ENCODE measurements around the gene TIMM29.

The TIMM29 gene

DNA sequence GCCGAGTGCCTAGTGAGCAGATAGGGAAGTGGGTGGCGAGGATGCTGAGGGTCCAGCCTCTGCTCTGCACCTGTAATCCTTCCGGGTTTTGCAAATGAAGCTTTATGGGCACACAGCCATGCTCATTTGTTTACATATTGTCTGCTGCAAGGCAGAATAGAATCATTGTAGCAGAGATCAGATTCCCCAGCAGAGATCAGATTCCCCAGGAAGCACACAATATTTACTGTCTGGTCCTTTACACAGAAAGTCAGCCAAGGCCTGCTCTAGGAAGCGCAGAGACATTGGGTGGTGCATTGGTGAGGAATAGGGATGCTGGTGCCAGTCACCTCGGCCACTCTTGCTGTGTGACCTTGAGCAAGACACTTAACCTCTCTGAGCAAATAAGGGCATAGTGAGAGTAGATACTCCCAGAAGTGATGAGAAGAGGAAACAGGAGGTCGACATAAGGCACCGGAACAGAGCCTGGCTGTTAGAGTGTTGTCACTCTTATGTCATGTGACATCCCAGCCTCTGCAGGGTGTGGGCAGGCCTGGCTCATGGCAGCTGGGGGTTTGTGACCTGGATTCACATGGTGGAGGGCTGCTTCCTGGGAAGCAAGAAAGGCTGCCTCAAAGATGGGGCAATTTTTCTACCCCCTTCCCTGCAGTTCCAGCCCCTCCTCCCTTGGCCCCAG lies 31.6 kb upstream of the TIMM29 start:
- peaks cover 6% of the 10 kb centered on the region for H3K4me1 Mint-ChIP-seq (ENCODE audit: low read depth)
- DNase-seq (ENCODE audit: low spot score), result no peak

DNA sequence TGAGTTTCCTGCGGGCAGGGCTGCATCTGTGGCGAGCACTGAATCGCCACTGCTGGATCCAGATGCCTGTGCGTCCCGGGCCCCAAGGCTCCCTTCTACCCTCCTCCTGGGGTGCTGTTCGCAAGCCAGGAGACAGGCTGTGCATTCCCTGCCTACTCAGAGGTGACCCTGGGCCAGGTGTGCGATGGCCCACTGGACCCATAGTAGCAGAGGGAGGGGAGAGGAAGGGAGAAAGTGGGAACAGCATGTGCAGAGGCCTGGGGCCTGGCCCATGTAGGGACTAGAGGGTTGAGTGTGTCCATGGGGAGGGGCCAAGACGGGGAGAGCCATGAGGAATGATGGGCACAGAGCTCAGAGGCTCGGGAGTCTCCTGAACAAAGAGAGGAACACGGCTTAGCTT lies 30.0 kb upstream of the TIMM29 start:
- no peaks in the 10 kb centered on the region for H3K36me3 Mint-ChIP-seq (ENCODE audit: low read depth)
- H3K9me3 Mint-ChIP-seq, result peaks cover 4% of the 10 kb centered on the region
- DNase-seq (ENCODE audit: low spot score), result no peak
- peaks cover 6% of the 10 kb centered on the region for H3K4me1 Mint-ChIP-seq (ENCODE audit: low read depth)
- H3K27ac Mint-ChIP-seq, result no peak overlapping the region
- no peaks in the 10 kb centered on the region for H3K27me3 Mint-ChIP-seq (ENCODE audit: low read depth)
- H3K4me3 Mint-ChIP-seq, result no peak overlapping the region

More for the DNA sequence above, 31.6 kb upstream of the TIMM29 start:
- no peaks in the 10 kb centered on the region for H3K36me3 Mint-ChIP-seq (ENCODE audit: low read depth)
- H3K9me3 Mint-ChIP-seq, result no peaks in the 10 kb centered on the region
- no peaks in the 10 kb centered on the region for H3K27me3 Mint-ChIP-seq (ENCODE audit: low read depth)
- H3K27ac Mint-ChIP-seq, result peak overlapping the region; percentile 78
- H3K4me3 Mint-ChIP-seq, result no peak overlapping the region

DNA sequence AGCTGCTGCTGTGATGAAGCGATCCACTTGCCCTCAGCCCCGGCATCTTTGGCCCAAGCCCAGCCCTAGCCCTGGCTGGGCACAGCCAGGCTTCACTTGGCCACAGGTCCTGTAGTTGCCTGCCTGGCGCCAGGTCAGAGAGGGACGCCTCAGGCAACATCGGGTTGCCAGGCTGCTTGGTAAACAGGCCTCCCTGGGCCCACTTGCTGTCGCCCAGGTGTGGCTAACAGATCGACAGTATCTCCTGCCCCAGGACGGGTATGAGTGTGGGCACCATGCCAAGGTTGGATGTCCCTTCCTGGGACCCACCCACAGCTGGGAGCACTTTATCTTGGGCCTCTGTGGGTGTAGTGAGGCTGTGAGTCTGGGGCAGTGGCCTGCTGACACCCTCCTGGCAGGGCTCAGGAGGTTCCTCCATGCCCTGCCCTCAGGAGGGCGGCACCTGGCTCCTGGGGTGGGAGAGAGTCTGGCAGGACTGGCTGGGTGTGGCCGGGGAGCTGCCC lies 29.4 kb upstream of the TIMM29 start:
- no peak for DNase-seq (ENCODE audit: low spot score)
- H3K9me3 Mint-ChIP-seq, result peaks cover 4% of the 10 kb centered on the region
- H3K4me1 Mint-ChIP-seq (ENCODE audit: low read depth), result peaks cover 6% of the 10 kb centered on the region
- H3K27me3 Mint-ChIP-seq (ENCODE audit: low read depth), result no peaks in the 10 kb centered on the region
- no peaks in the 10 kb centered on the region for H3K36me3 Mint-ChIP-seq (ENCODE audit: low read depth)
- H3K27ac Mint-ChIP-seq, result no peak overlapping the region
- H3K4me3 Mint-ChIP-seq, result no peak overlapping the region

DNA sequence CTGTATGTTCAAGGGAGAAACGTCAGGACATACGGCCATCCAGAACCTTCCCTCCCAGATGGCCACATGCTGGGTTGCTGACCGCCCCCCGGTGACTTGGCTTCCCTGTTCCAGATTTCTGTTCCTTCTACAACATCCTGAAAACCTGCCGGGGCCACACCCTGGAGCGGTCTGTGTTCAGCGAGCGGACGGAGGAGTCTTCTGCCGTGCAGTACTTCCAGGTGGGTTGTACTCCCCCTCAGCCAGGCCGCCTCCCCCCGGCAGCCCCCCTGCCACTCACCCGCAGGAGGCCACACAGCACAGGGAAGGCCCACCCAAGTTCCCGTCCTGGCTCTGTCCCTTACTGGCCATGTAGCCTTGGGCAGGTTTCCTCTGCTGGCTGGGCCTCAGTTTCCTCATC lies 20.7 kb upstream of the TIMM29 start:
- H3K4me1 Mint-ChIP-seq (ENCODE audit: low read depth), result no peaks in the 10 kb centered on the region
- H3K9me3 Mint-ChIP-seq, result peaks cover 3% of the 10 kb centered on the region
- no peaks in the 10 kb centered on the region for H3K27me3 Mint-ChIP-seq (ENCODE audit: low read depth)
- peaks cover 5% of the 10 kb centered on the region for H3K36me3 Mint-ChIP-seq (ENCODE audit: low read depth)
- no peak for DNase-seq (ENCODE audit: low spot score)
- no peak overlapping the region for H3K4me3 Mint-ChIP-seq
- no peak overlapping the region for H3K27ac Mint-ChIP-seq

DNA sequence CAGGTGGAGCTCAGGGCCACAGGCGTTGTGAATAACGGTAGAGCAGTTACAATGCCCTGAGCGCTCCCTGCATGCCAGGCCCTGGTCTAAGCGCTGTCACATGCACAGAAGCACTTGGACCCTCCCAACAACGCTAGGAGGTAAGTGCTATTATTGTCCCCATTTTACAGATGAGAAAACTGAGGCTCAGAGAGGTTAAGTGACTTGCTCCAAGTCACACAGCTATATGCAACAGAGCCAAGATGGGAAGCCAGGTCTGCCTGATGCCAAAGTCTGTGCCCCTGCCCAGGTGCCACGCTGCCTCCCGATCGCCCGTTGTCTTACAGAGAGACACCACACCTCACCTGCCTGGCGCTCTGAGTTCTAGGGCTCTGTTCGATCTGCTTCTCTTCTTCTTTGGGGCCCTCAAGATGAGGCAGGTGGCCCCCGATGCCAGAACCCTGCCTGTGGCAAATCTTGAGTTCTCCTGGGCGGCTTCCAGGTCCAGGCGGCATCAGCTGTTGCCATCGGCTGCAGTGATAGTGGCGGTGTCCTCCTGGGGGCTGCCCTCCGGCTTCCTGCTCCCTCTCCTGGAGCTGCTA lies 20.1 kb upstream of the TIMM29 start:
- Mint-ChIP-seq H3K27me3 (ENCODE audit: low read depth) (no peaks in the 10 kb centered on the region), H3K4me3 (no peak overlapping the region), H3K9me3 (no peaks in the 10 kb centered on the region), H3K36me3 (ENCODE audit: low read depth) (peaks cover 5% of the 10 kb centered on the region), H3K4me1 (ENCODE audit: low read depth) (no peaks in the 10 kb centered on the region), H3K27ac (no peak overlapping the region)
- DNase-seq (ENCODE audit: low spot score), result no peak

DNA sequence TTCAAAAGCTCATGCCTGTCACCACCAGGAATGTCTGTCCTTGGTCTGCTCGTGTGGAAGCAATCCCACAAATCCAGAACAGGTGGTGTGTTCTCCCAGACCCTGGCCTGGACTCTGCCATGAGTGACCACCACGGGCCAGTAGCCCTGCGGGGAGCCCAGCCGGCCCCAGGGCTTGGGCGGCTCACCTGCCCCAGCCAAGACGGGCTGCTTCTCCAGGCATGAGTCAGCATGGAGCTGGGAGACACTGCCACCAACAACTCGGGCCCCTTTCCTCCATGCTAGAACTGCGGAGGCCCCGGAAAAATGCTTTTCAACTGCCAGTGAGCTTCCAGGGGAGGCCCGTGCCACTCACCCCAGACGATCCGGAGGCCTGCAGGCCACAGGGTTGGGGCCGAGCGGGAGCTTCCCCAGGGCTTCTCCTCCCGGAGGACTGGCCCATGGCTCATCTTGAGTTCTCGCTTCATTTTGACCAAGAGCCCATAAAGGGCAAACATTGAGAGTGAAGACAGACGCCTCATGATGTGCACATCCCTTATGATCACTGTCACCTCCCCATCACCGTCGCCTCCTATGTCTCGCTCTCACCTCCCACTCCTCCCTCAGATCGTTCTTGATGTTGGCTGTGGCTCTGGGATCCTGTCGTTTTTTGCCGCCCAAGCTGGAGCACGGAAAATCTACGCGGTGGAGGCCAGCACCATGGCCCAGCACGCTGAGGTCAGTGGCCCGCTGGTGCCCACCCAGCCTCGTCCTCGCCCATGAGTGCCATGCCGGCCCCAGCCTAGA lies 16.8 kb upstream of the TIMM29 start:
- no peak overlapping the region for H3K27ac Mint-ChIP-seq
- peaks cover 5% of the 10 kb centered on the region for H3K36me3 Mint-ChIP-seq (ENCODE audit: low read depth)
- H3K27me3 Mint-ChIP-seq (ENCODE audit: low read depth), result no peaks in the 10 kb centered on the region
- H3K4me1 Mint-ChIP-seq (ENCODE audit: low read depth), result no peaks in the 10 kb centered on the region
- no peaks in the 10 kb centered on the region for H3K9me3 Mint-ChIP-seq
- no peak for DNase-seq (ENCODE audit: low spot score)
- no peak overlapping the region for H3K4me3 Mint-ChIP-seq

DNA sequence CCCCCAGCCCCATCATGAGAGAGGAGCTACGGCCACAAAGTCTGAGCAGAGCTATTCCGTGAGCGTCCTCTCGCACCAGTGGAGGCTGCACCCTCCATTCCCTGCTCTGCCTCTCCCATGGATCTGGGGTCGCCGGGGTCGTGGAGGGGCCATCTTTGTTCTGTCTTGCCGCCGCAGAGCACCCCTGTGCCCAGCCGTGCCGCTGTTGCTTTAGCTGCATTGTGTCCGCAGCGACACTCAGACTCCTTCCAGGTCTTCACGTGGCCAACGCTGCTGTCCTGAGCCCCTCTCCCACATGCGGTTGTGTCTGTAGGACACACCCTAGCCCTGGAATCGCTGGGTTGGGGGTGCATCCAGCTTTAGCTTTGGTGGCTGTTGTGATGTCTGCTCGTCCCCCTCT lies 16.0 kb upstream of the TIMM29 start:
- H3K36me3 Mint-ChIP-seq (ENCODE audit: low read depth), result peaks cover 5% of the 10 kb centered on the region
- H3K4me3 Mint-ChIP-seq, result no peak overlapping the region
- no peaks in the 10 kb centered on the region for H3K9me3 Mint-ChIP-seq
- no peak for DNase-seq (ENCODE audit: low spot score)
- no peaks in the 10 kb centered on the region for H3K4me1 Mint-ChIP-seq (ENCODE audit: low read depth)
- H3K27me3 Mint-ChIP-seq (ENCODE audit: low read depth), result no peaks in the 10 kb centered on the region
- H3K27ac Mint-ChIP-seq, result no peak overlapping the region

DNA sequence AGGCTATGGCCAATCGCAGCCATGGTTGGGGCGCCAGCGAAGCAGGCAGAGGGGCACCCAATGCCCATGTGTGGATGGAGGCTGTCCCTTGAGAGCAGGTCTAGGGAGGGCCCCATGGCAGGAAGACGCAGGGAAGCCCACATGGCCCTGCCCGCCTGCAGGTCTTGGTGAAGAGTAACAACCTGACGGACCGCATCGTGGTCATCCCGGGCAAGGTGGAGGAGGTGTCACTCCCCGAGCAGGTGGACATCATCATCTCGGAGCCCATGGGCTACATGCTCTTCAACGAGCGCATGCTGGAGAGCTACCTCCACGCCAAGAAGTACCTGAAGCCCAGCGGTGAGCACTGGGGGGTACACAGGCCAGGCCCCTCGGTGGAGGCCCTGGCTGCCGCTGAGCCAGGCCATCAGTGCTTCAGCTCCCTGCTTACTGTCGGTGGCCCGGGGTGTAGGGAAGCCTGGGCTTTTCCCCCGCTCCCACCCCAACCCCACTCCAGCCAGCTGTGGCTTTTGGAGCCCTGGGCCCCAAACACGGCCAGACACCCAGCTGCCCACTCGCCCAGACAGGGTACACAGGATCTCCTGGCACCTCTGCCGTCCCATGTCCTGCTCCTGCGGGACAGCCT lies 14.8 kb upstream of the TIMM29 start:
- Mint-ChIP-seq H3K36me3 (ENCODE audit: low read depth) (peaks cover 6% of the 10 kb centered on the region), H3K9me3 (no peaks in the 10 kb centered on the region), H3K4me3 (no peak overlapping the region), H3K4me1 (ENCODE audit: low read depth) (no peaks in the 10 kb centered on the region), H3K27ac (no peak overlapping the region), H3K27me3 (ENCODE audit: low read depth) (no peaks in the 10 kb centered on the region)
- no peak for DNase-seq (ENCODE audit: low spot score)

DNA sequence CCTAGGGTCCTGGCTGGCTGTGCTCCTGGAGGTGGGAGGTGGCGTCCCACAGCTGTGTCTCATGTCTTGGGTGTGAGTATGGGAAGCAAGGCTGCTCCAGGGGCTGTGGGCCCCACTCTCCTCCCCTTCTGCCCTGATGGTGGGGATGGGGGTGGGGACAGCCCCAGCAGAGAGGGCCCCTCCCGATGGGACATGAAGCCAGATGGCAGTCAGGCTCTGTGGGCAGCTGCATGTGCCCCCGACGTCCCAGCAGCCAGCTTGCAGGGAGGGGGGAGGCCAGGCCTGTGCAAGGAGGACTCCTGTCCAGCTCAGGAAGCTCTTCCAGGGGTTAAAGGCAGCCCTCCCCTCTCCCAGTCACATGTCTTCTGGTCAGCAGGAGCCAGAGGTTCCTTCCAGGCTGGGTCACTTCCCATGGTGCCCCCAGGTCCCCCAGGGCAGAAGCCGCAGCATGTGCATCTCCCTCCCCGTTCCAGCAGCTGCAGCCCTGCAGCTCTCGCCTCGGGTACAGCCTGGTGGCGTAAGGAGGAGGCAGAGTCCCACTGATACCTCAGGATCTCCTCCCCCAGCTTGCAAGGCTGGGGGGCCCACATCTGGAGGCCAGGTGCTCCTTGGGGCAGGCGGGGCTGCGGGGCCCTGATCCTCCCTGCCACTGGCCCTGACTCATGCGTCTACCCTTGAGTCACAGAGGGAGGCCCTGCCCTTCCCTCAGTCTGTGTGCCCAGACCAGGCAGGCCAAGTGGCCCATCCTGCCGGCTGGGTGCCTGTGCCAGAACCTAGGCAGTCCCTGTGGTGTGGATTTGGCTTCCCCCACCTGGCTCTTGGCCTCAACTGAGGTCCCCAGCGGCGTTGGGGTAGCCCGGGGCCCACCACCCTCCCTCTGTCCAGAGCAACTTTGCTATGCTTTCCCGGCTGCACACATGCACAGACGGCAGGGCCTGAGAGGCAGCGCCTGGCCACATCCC lies 13.2 kb upstream of the TIMM29 start:
- no peaks in the 10 kb centered on the region for H3K9me3 Mint-ChIP-seq
- H3K27ac Mint-ChIP-seq, result no peak overlapping the region
- H3K36me3 Mint-ChIP-seq (ENCODE audit: low read depth), result peaks cover 5% of the 10 kb centered on the region
- H3K4me3 Mint-ChIP-seq, result no peak overlapping the region
- DNase-seq (ENCODE audit: low spot score), result no peak
- H3K27me3 Mint-ChIP-seq (ENCODE audit: low read depth), result no peaks in the 10 kb centered on the region
- no peaks in the 10 kb centered on the region for H3K4me1 Mint-ChIP-seq (ENCODE audit: low read depth)

DNA sequence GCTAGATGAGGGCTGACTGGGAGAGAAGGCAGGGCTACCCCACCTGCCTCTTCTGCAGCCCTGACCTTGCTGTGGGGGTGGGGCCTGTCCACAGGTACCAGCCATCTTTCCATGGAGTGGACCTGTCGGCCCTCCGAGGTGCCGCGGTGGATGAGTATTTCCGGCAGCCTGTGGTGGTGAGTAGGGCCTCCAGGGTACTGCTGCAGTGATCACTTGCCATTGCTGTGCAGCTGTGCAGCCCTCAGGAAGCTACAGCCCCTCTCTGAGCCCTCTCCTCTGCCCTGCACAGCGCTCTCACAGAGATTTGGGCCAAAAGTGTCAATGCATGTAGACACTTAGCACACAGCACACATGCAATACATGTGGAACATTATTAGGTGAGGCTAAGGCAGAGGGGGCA lies 12.0 kb upstream of the TIMM29 start:
- Mint-ChIP-seq H3K4me1 (ENCODE audit: low read depth) (no peaks in the 10 kb centered on the region), H3K9me3 (no peaks in the 10 kb centered on the region), H3K27ac (no peak overlapping the region), H3K27me3 (ENCODE audit: low read depth) (no peaks in the 10 kb centered on the region), H3K36me3 (ENCODE audit: low read depth) (peaks cover 5% of the 10 kb centered on the region), H3K4me3 (no peak overlapping the region)
- no peak for DNase-seq (ENCODE audit: low spot score)

DNA sequence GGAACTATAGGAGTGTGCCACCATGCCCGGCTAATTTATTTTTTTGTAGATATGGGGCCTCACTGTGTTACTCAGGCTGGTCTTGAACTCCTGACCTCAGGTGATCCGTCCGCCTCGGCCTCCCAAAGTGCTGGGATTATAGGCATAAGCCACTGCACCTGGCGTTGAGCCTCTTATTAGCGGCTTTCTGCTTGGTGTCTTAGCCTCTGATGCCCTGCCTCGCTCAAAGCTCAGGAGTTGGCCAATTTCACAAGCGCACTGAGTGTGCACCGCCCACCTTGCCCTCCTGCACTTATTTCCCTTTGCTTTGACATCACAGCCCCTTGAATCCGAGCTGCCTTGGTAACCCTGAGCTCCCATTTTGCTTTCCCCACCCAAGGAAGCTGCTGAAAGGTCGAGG lies 10.3 kb upstream of the TIMM29 start:
- Mint-ChIP-seq H3K4me3 (no peak overlapping the region), H3K9me3 (no peaks in the 10 kb centered on the region), H3K27me3 (ENCODE audit: low read depth) (no peaks in the 10 kb centered on the region), H3K27ac (no peak overlapping the region), H3K36me3 (ENCODE audit: low read depth) (peaks cover 9% of the 10 kb centered on the region), H3K4me1 (ENCODE audit: low read depth) (no peaks in the 10 kb centered on the region)
- no peak for DNase-seq (ENCODE audit: low spot score)

DNA sequence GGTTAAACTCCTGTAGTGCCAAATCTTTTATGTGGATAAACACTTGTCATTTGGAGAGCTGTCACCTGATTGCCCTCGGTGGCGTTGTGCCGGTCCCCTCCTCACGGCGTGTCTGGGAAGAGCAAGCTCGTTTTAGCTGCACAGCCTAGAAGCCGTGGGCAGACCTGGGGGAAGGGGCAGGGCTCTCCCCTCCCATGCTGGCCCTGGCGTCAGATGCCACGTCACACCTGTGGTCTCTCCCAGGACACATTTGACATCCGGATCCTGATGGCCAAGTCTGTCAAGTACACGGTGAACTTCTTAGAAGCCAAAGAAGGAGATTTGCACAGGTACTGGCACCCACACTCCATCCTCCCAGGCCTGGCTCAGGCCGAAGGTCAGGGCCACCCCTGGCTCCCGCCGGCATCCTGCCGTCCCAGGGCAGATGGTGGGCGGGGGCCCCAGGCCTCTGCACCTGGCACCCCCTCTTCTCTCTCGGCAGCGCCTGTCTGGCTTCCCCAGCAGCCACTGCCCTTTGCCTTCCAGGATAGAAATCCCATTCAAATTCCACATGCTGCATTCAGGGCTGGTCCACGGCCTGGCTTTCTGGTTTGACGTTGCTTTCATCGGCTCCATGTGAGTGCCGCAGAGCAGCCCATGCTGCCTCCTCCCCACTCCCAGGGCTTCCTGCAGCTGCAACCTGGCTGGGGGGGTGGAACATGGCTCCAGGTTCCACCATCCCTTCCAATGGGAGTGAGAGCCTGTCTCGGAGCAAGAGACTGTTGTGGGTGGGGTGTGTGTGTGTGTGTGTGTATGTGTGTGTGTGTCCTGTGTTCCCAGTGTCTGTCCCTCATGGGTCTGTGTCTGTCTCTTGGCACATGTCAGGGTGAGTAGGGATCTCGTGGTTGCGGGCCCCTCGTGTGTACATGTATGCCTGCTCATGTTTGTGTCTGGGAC lies 9.0 kb upstream of the TIMM29 start:
- no peak overlapping the region for H3K27ac Mint-ChIP-seq
- peaks cover 11% of the 10 kb centered on the region for H3K36me3 Mint-ChIP-seq (ENCODE audit: low read depth)
- no peak overlapping the region for H3K4me3 Mint-ChIP-seq

More for the DNA sequence above, 9.0 kb upstream of the TIMM29 start:
- Mint-ChIP-seq H3K9me3 (no peaks in the 10 kb centered on the region), H3K4me1 (ENCODE audit: low read depth) (no peaks in the 10 kb centered on the region), H3K27me3 (ENCODE audit: low read depth) (no peaks in the 10 kb centered on the region)
- DNase-seq (ENCODE audit: low spot score), result no peak

Data from T-helper 2 cell treated with Interferon-gamma antibody and Interleukin-4, amounts not matched to agents 5 μg/mL and 100 μg/mL, for 36 hours (primary cell).